ENCODE results near the gene CCSER1.
"Not testable (repeated sequence)": the region's sequence is repeated elsewhere in the genome, so short reads cannot be mapped to it uniquely, and the experiment has no call there.

CCSER1 gene

DNA sequence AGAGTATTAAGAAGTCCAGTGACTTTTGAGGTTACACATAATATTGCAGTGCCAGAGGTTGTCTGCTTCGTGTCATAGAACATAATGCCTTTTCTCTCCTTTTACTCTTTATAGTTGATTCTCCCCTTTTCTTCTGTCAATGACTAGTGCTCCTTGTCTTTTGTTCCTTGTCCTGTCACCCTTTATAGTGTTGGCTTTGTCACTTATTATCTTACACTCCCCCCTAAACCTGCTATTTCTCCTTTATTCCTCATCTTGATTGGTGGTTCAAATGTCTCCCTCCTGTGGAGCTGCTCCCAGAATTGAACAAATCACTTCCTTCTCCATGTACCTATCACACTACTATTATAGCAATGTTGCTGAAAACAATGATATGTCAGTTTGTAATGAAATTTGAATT is 1320.0 kb downstream of the CCSER1 start:
- no peak overlapping the region for H3K4me3 ChIP-seq (ENCODE audit: extremely low read depth, insufficient read depth, low read length, poor library complexity, severe bottlenecking)
- H3K36me3 ChIP-seq (ENCODE audit: control insufficient read depth, insufficient read depth, low read length), result no peaks in the 10 kb centered on the region
- 86% methylated on average over 1 of the region's 1 CpG; no CpG with 5 or more reads in 1 of the 2 experiments for WGBS, 2 experiments (ENCODE audit: insufficient coverage in 2 of 2)
- no peak overlapping the region for H3K27ac ChIP-seq (ENCODE audit: low read depth, low read length, severe bottlenecking)
- H3K9me3 ChIP-seq (ENCODE audit: control insufficient read depth, low read length), result no peaks in the 10 kb centered on the region
- H3K4me1 ChIP-seq (ENCODE audit: control insufficient read depth, insufficient read depth, low read length, poor library complexity, severe bottlenecking), result no peaks in the 10 kb centered on the region

DNA sequence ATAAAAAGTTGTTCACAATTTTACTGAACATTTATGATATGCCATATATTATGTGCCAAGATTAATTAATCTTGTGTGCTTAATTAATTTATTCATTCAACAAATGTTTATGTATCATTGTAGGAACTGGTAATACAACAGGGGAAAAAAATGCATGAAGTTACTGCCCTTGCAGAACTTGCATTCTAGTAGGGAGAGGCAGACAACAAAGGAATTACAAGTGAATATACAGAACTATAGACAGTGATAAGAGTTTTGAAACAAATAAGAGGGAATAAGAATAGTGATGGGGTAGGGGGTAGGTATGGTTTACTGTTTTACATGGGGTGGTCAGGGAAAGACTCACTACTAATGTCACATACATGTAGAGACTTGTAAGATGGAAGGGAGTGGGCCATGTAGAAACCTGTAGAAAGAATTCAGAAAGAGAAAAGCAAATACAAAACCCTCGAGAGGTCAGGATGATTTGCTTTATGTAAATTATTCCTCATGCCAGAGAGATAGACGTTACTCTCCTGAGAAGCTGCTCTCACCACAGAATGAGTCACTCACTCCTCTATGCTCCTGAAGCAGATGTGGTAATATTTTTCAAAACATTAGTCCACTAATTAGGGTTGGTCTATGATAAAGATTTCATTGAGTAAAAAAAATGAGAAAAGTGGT is 1321.6 kb downstream of the CCSER1 start:
- Histone ChIP-seq H3K4me1 (ENCODE audit: control insufficient read depth, insufficient read depth, low read length, poor library complexity, severe bottlenecking) (no peaks in the 10 kb centered on the region), H3K36me3 (ENCODE audit: control insufficient read depth, insufficient read depth, low read length) (no peaks in the 10 kb centered on the region), H3K27ac (ENCODE audit: low read depth, low read length, severe bottlenecking) (no peak overlapping the region), H3K9me3 (ENCODE audit: control insufficient read depth, low read length) (no peaks in the 10 kb centered on the region), H3K4me3 (ENCODE audit: extremely low read depth, insufficient read depth, low read length, poor library complexity, severe bottlenecking) (no peak overlapping the region)
- no CpG with 5 or more reads among the region's 2 CpGs for WGBS, 2 experiments (ENCODE audit: insufficient coverage in 2 of 2)

DNA sequence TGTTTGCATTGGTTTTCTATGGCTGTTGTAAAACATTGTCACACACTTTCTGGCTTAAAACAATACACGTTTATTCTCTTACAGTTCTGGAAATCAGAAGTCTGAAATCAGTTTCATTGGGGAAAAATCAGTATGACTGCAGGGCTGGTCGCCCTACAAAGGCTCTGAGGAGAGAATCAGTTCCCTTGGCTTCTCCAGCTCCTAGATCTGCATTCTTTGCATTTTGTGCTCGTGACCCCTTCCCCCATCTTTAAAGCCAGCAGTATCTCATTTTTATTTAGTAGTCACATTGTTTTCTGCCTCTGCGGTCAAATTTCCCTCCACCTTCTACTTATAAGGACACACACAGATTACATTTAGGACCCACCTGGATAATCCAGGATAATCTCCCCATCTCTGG is 1326.9 kb downstream of the CCSER1 start:
- H3K27ac ChIP-seq (ENCODE audit: low read depth, low read length, severe bottlenecking), result no peak overlapping the region
- 67 to 76% methylated on average over 3 of the region's 4 CpGs for WGBS, 2 experiments (ENCODE audit: insufficient coverage in 2 of 2)
- no peaks in the 10 kb centered on the region for H3K4me1 ChIP-seq (ENCODE audit: control insufficient read depth, insufficient read depth, low read length, poor library complexity, severe bottlenecking)
- H3K36me3 ChIP-seq (ENCODE audit: control insufficient read depth, insufficient read depth, low read length), result no peaks in the 10 kb centered on the region
- no peak overlapping the region for H3K4me3 ChIP-seq (ENCODE audit: extremely low read depth, insufficient read depth, low read length, poor library complexity, severe bottlenecking)
- H3K9me3 ChIP-seq (ENCODE audit: control insufficient read depth, low read length), result no peaks in the 10 kb centered on the region

DNA sequence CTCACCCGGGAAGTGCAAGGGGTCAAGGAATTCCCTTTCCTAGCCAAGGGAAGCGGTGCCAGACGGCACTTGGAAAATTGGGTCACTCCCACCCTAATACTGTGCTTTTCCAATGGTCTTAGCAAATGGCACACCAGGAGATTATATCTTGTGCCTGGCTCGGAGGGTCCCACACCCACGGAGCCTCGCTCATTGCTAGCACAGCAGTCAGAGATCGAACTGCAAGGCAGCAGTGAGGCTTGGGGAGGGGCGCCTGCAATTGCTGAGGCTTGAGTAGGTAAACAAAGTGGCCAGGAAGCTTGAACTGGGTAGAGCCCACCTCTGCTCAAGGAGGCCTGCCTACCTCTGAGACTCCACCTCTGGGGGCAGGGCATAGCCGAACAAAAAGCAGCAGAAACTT is 1335.4 kb downstream of the CCSER1 start:
- not testable (repeated sequence) for H3K36me3 ChIP-seq (ENCODE audit: control insufficient read depth, insufficient read depth, low read length); H3K27ac ChIP-seq (ENCODE audit: low read depth, low read length, severe bottlenecking); H3K4me3 ChIP-seq (ENCODE audit: extremely low read depth, insufficient read depth, low read length, poor library complexity, severe bottlenecking); H3K4me1 ChIP-seq (ENCODE audit: control insufficient read depth, insufficient read depth, low read length, poor library complexity, severe bottlenecking); H3K9me3 ChIP-seq (ENCODE audit: control insufficient read depth, low read length)
- WGBS, 2 experiments (ENCODE audit: insufficient coverage in 2 of 2), result 90 to 95% methylated on average over 8 of the region's 9 CpGs

DNA sequence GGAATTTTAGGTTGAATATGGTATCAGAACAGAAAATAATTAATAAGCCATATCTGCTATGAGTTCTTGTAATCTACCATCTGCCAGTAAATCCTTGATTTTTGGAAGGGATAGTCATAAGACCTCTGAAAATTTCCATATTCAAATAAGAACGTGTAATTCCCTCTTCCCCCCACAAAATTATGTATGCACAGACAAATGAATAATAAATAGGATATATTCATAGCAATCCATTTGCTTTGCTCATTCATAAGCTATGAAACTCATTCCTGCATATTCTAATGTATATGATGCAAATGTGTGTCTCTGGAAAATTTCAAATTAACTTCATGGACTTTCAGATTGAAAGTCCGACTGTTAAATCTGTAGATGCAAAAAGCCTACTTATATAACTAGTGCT is 1343.5 kb downstream of the CCSER1 start:
- WGBS, 2 experiments (ENCODE audit: insufficient coverage in 2 of 2), result no CpG with 5 or more reads among the region's 2 CpGs
- Histone ChIP-seq H3K4me3 (ENCODE audit: extremely low read depth, insufficient read depth, low read length, poor library complexity, severe bottlenecking) (no peak overlapping the region), H3K9me3 (ENCODE audit: control insufficient read depth, low read length) (no peaks in the 10 kb centered on the region), H3K27ac (ENCODE audit: low read depth, low read length, severe bottlenecking) (no peak overlapping the region), H3K36me3 (ENCODE audit: control insufficient read depth, insufficient read depth, low read length) (no peaks in the 10 kb centered on the region), H3K4me1 (ENCODE audit: control insufficient read depth, insufficient read depth, low read length, poor library complexity, severe bottlenecking) (no peaks in the 10 kb centered on the region)

DNA sequence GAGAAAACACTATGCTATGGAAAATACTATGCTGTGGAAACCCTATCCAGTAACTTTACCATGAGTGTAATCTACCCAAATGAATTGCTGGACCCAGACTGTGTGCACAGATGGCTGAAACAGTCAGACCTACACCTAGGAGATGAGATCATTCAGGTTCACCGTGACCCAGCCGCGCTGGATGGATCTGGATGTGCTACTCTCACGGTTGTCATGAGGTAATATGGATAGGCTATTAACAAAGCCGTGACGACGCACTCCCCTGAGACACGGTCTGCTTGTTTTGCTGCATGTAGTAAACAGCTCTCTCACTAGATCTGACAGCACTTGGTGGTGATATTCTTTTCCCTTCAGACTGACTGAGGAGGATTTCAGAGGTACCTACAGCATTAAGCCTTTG is 1344.1 kb downstream of the CCSER1 start:
- Histone ChIP-seq H3K36me3 (ENCODE audit: control insufficient read depth, insufficient read depth, low read length) (no peaks in the 10 kb centered on the region), H3K4me3 (ENCODE audit: extremely low read depth, insufficient read depth, low read length, poor library complexity, severe bottlenecking) (no peak overlapping the region), H3K4me1 (ENCODE audit: control insufficient read depth, insufficient read depth, low read length, poor library complexity, severe bottlenecking) (no peaks in the 10 kb centered on the region), H3K27ac (ENCODE audit: low read depth, low read length, severe bottlenecking) (no peak overlapping the region), H3K9me3 (ENCODE audit: control insufficient read depth, low read length) (no peaks in the 10 kb centered on the region)
- WGBS, 2 experiments (ENCODE audit: insufficient coverage in 2 of 2), result 91 to 99% methylated on average over 8 of the region's 8 CpGs

DNA sequence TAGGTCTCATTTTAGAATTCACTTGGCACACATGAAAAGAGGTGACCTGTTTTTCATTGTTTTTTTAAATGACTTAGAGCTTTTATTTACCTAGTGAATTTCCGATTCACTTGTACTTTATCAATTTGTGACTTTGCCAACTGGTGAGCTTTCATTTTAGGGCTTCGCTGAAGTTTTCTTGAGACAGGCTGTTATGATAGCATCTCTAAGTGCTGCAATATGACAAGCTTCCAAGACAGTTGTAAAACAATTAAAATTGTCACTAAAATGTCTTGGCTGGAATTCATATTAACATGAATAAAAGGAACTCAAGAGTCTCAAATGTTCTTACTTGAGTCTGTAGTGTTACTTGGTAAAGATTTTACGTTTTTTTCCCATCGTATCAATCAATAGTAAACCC is 1344.9 kb downstream of the CCSER1 start:
- no peaks in the 10 kb centered on the region for H3K4me1 ChIP-seq (ENCODE audit: control insufficient read depth, insufficient read depth, low read length, poor library complexity, severe bottlenecking)
- 86% methylated on average over 2 of the region's 4 CpGs; no CpG with 5 or more reads in 1 of the 2 experiments for WGBS, 2 experiments (ENCODE audit: insufficient coverage in 2 of 2)
- no peaks in the 10 kb centered on the region for H3K36me3 ChIP-seq (ENCODE audit: control insufficient read depth, insufficient read depth, low read length)
- no peak overlapping the region for H3K27ac ChIP-seq (ENCODE audit: low read depth, low read length, severe bottlenecking)
- no peak overlapping the region for H3K4me3 ChIP-seq (ENCODE audit: extremely low read depth, insufficient read depth, low read length, poor library complexity, severe bottlenecking)
- no peaks in the 10 kb centered on the region for H3K9me3 ChIP-seq (ENCODE audit: control insufficient read depth, low read length)

DNA sequence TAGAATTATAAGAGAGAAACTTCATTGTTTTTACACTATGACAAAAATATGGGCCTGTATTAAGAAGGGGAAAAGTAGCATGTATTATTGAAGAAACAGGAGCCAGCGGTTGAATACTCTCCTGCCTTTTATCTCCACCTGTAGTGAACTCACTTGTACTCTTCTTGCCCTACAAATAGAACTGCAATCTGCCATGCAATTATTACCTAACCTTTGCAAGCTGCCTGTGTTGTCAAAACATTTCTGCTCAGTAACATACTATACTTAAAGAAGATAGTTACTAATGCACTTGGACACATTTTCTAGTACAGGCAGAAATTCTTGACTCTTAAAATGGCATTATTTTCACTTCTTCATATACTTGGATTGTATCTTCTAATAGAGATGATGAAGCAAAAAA is 1358.2 kb downstream of the CCSER1 start:
- no peak overlapping the region for H3K27ac ChIP-seq (ENCODE audit: low read depth, low read length, severe bottlenecking)
- no peaks in the 10 kb centered on the region for H3K9me3 ChIP-seq (ENCODE audit: control insufficient read depth, low read length)
- no peaks in the 10 kb centered on the region for H3K36me3 ChIP-seq (ENCODE audit: control insufficient read depth, insufficient read depth, low read length)
- 83% methylated on average over 1 of the region's 1 CpG; no CpG with 5 or more reads in 1 of the 2 experiments for WGBS, 2 experiments (ENCODE audit: insufficient coverage in 2 of 2)
- H3K4me3 ChIP-seq (ENCODE audit: extremely low read depth, insufficient read depth, low read length, poor library complexity, severe bottlenecking), result no peak overlapping the region
- peaks cover 2% of the 10 kb centered on the region for H3K4me1 ChIP-seq (ENCODE audit: control insufficient read depth, insufficient read depth, low read length, poor library complexity, severe bottlenecking)

DNA sequence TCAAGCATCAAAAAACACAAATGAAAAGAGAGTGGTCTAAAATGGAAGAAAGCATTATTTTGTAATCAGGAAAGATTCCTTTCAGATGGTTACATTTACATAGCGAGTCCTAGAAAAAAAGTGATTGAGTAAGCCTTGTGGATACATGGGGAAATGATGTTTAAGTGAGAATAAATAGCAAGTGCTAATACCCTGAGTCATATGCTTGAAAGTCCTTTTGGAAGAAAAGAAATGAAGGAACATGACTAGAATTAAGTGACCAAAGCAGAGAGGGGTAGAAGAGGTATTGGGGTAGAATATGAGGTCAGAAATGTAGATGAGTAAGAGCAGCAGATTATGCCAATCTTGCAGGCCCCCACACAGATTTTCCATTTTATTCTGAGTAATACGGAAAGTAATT is 1361.8 kb downstream of the CCSER1 start:
- H3K4me3 ChIP-seq (ENCODE audit: extremely low read depth, insufficient read depth, low read length, poor library complexity, severe bottlenecking), result no peak overlapping the region
- H3K9me3 ChIP-seq (ENCODE audit: control insufficient read depth, low read length), result no peaks in the 10 kb centered on the region
- no peaks in the 10 kb centered on the region for H3K36me3 ChIP-seq (ENCODE audit: control insufficient read depth, insufficient read depth, low read length)
- WGBS, 2 experiments (ENCODE audit: insufficient coverage in 2 of 2), result 90 to 100% methylated on average over 1 of the region's 2 CpGs
- no peak overlapping the region for H3K27ac ChIP-seq (ENCODE audit: low read depth, low read length, severe bottlenecking)
- peaks cover 2% of the 10 kb centered on the region for H3K4me1 ChIP-seq (ENCODE audit: control insufficient read depth, insufficient read depth, low read length, poor library complexity, severe bottlenecking)

DNA sequence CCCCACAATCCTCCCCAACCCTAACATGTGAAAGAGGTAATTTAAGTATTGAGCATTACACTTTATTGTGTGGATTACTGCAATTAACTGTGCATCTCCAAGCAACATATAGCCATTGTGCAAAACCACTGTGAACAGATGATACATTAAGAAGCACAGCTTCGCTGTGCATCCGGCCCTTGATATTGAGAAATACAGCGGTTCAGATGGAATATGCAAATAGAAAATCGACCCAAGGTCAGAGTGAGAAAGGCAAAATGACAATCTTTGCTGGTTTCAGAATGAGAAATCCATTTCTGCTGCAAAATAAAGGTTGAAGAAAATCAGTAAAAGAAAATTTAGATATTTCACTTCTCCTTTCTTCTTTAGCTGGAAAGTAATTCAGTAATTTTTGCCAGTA is 1370.7 kb downstream of the CCSER1 start:
- Histone ChIP-seq H3K4me3 (ENCODE audit: extremely low read depth, insufficient read depth, low read length, poor library complexity, severe bottlenecking) (no peak overlapping the region), H3K27ac (ENCODE audit: low read depth, low read length, severe bottlenecking) (no peak overlapping the region), H3K4me1 (ENCODE audit: control insufficient read depth, insufficient read depth, low read length, poor library complexity, severe bottlenecking) (no peaks in the 10 kb centered on the region), H3K36me3 (ENCODE audit: control insufficient read depth, insufficient read depth, low read length) (no peaks in the 10 kb centered on the region), H3K9me3 (ENCODE audit: control insufficient read depth, low read length) (no peaks in the 10 kb centered on the region)
- 98 to 100% methylated on average over 2 to 4 of the region's 4 CpGs for WGBS, 2 experiments (ENCODE audit: insufficient coverage in 2 of 2)

DNA sequence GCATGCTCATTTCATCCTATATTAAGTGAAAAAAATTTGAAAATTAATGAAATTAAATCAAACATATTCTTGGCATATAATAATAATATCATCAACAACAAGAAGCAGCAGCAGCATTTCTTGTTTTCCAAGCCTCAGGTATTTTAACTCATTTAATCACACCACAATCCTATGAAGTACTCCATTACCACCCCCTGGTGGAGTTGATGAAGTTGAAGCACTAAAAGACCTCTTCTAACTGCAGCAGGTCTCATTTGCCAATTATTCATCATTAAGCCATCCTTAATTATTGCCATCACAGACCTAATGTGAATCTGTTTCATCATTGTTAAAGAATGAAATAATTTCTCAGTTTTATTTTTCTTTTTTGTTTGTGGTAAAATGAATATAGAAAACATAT is 1375.2 kb downstream of the CCSER1 start:
- H3K27ac ChIP-seq (ENCODE audit: low read depth, low read length, severe bottlenecking), result no peak overlapping the region
- H3K9me3 ChIP-seq (ENCODE audit: control insufficient read depth, low read length), result no peaks in the 10 kb centered on the region
- H3K4me3 ChIP-seq (ENCODE audit: extremely low read depth, insufficient read depth, low read length, poor library complexity, severe bottlenecking), result no peak overlapping the region

More for the DNA sequence above, 1375.2 kb downstream of the CCSER1 start:
- Histone ChIP-seq H3K4me1 (ENCODE audit: control insufficient read depth, insufficient read depth, low read length, poor library complexity, severe bottlenecking) (no peaks in the 10 kb centered on the region), H3K36me3 (ENCODE audit: control insufficient read depth, insufficient read depth, low read length) (no peaks in the 10 kb centered on the region)

All from mesodermal cell (in vitro differentiated cells).